ENCODE results near the gene PDLIM5. TPM values are rescaled to one million over a fixed set of nuclear protein-coding genes. Genes with fewer than 3 reads are reported as not detected.

The PDLIM5 gene
- total RNA-seq, 3 donors from 2014 or later (not counting 1 experiment from before 2014, with no cell fraction given), result 41.8 to 94.8 (median 50.5) TPM

DNA sequence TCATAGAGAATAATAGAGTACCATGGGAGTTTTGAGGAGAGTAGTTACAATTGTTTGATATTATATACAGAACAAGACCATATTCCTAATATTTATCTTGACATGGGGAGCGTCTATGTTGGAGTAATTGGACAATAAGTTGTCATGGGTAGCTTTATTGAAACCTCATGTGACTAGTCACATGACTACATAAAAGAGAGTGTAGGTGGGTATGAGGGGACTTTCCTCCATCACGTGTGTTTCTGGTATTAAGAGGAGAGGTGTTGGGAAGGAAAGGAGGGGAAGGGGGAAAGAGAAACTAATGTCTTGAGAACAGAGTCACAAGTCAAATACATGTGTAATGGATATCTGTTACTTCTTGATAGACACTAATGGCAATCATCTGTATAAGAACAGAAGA is 33.1 kb downstream of the PDLIM5 start:
- no peak overlapping the region for H3K27ac ChIP-seq (ENCODE audit: low read length)
- Mint-ChIP-seq H3K27me3 (ENCODE audit: low read depth in 2 of 2) (no peaks in the 10 kb centered on the region), H3K4me1 (peaks cover 5 to 24% of the 10 kb centered on the region in 2 donors), H3K4me3 (no peak overlapping the region), H3K9me3 (no peaks in the 10 kb centered on the region), H3K27ac (no peak overlapping the region), H3K36me3 (no peaks in the 10 kb centered on the region)
- peaks cover 2% of the 10 kb centered on the region for H3K36me3 ChIP-seq (ENCODE audit: control insufficient read depth, insufficient read depth, low read length)
- intact Hi-C loops (cut with micrococcal nuclease), result no loop called here
- WGBS (ENCODE audit: insufficient coverage), result 63% methylated on average over 1 of the region's 2 CpGs
- no peaks in the 10 kb centered on the region for H3K4me1 ChIP-seq (ENCODE audit: control insufficient read depth, insufficient read depth, low read length)
- H3K4me3 ChIP-seq (ENCODE audit: low read length), result no peak overlapping the region
- no peaks in the 10 kb centered on the region for H3K9me3 ChIP-seq (ENCODE audit: control insufficient read depth, insufficient read depth, low read length)
- ATAC-seq (no peak), DNase-seq (no peak)
- TF ChIP-seq, protein P1, sequence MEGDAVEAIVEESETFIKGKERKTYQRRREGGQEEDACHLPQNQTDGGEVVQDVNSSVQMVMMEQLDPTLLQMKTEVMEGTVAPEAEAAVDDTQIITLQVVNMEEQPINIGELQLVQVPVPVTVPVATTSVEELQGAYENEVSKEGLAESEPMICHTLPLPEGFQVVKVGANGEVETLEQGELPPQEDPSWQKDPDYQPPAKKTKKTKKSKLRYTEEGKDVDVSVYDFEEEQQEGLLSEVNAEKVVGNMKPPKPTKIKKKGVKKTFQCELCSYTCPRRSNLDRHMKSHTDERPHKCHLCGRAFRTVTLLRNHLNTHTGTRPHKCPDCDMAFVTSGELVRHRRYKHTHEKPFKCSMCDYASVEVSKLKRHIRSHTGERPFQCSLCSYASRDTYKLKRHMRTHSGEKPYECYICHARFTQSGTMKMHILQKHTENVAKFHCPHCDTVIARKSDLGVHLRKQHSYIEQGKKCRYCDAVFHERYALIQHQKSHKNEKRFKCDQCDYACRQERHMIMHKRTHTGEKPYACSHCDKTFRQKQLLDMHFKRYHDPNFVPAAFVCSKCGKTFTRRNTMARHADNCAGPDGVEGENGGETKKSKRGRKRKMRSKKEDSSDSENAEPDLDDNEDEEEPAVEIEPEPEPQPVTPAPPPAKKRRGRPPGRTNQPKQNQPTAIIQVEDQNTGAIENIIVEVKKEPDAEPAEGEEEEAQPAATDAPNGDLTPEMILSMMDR (IDR thresholded peaks at IDR 0.05), result no peak
- H3K27me3 ChIP-seq (ENCODE audit: control insufficient read depth, insufficient read depth, low read length), result no peaks in the 10 kb centered on the region

DNA sequence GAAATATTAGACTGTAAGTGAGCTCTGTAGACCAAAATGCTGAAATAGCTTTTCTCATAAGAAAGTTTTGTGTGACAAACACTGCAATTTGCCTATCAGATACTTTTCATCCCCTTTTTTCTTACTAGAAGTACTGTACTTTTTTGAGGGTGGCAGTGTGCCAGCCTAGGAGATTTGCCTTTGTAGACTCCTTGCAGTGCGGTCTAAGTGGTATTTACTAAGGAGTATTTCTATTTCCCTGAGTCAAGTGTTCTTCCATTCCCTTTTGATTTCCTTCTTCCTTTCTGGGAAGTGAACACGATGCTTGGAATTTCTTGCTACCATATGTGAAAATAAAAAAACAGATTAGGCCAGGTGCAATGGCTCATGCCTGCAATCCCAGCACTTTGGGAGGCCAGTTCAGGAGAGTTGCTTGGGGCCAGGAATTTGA is 34.6 kb downstream of the PDLIM5 start:
- DNase-seq (no peak), ATAC-seq (no peak)
- H3K27me3 ChIP-seq (ENCODE audit: control insufficient read depth, insufficient read depth, low read length), result no peaks in the 10 kb centered on the region
- no peak overlapping the region for H3K27ac ChIP-seq (ENCODE audit: low read length)
- H3K4me3 ChIP-seq (ENCODE audit: low read length), result no peak overlapping the region
- WGBS (ENCODE audit: insufficient coverage), result 67% methylated on average over 2 of the region's 2 CpGs
- Mint-ChIP-seq H3K4me3 (no peak overlapping the region), H3K36me3 (no peaks in the 10 kb centered on the region), H3K27me3 (ENCODE audit: low read depth in 2 of 2) (no peaks in the 10 kb centered on the region), H3K9me3 (no peaks in the 10 kb centered on the region), H3K4me1 (peaks cover 0 to 17% of the 10 kb centered on the region in 2 donors), H3K27ac (no peak overlapping the region)
- intact Hi-C loops (cut with micrococcal nuclease), result no loop called here
- peaks cover 2% of the 10 kb centered on the region for H3K36me3 ChIP-seq (ENCODE audit: control insufficient read depth, insufficient read depth, low read length)
- no peaks in the 10 kb centered on the region for H3K4me1 ChIP-seq (ENCODE audit: control insufficient read depth, insufficient read depth, low read length)
- TF ChIP-seq, protein P1 (IDR thresholded peaks at IDR 0.05), result no peak
- no peaks in the 10 kb centered on the region for H3K9me3 ChIP-seq (ENCODE audit: control insufficient read depth, insufficient read depth, low read length)

DNA sequence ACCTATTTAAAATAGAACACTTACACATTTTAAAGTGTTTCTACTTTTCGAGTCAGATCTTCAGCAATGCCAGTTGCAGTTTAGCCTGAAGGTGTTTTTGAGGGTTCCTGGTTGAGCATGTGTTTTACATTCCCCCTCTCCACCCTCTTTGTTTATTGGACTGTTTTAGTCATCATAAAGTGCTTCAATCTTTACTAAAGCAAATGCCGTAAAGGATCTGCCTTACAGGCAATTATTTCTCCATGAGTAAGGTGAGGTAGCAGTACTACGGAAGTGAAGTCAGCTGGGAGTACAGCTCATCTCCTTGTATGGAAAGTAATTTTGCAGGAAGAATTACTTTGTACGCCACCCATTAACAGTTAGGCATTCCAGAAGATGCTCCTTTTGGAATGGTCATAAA is 36.9 kb downstream of the PDLIM5 start:
- DNase-seq (no peak), ATAC-seq (no peak)
- Histone ChIP-seq H3K4me1 (ENCODE audit: control insufficient read depth, insufficient read depth, low read length) (no peaks in the 10 kb centered on the region), H3K27me3 (ENCODE audit: control insufficient read depth, insufficient read depth, low read length) (no peaks in the 10 kb centered on the region), H3K9me3 (ENCODE audit: control insufficient read depth, insufficient read depth, low read length) (no peaks in the 10 kb centered on the region), H3K4me3 (ENCODE audit: low read length) (no peak overlapping the region), H3K27ac (ENCODE audit: low read length) (no peak overlapping the region), H3K36me3 (ENCODE audit: control insufficient read depth, insufficient read depth, low read length) (peaks cover 2% of the 10 kb centered on the region)
- Mint-ChIP-seq H3K4me1 (peaks cover 0 to 17% of the 10 kb centered on the region in 2 donors), H3K4me3 (no peak overlapping the region), H3K36me3 (no peaks in the 10 kb centered on the region), H3K27ac (no peak overlapping the region), H3K27me3 (ENCODE audit: low read depth in 2 of 2) (no peaks in the 10 kb centered on the region), H3K9me3 (no peaks in the 10 kb centered on the region)
- intact Hi-C loops (cut with micrococcal nuclease), result no loop called here
- TF ChIP-seq, protein P1 (IDR thresholded peaks at IDR 0.05), result no peak
- 96% methylated on average over 3 of the region's 4 CpGs for WGBS (ENCODE audit: insufficient coverage)

DNA sequence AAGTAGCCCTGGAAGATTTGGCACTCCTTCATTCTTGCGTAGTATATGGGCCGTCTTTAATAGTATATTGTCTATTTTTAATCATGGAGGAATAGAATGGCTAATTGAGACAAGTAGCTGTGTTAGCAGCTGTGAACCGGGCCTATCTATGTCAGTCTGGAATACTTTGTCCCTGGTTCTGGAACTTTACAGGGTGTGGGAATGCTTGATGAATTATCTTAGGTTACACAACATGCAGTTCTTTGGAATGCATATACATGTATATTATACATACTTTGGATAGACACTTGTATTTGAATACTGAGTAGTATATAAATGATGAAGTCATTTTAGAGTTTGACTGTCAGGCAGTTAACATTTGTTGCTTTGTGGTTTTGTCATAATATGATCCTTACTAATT is 37.4 kb downstream of the PDLIM5 start:
- no peak for ATAC-seq

More for the DNA sequence above, 37.4 kb downstream of the PDLIM5 start:
- no peak overlapping the region for H3K27ac Mint-ChIP-seq
- H3K27ac ChIP-seq (ENCODE audit: low read length), result no peak overlapping the region
- no peak overlapping the region for H3K4me3 Mint-ChIP-seq
- no peaks in the 10 kb centered on the region for H3K9me3 ChIP-seq (ENCODE audit: control insufficient read depth, insufficient read depth, low read length)
- H3K27me3 ChIP-seq (ENCODE audit: control insufficient read depth, insufficient read depth, low read length), result no peaks in the 10 kb centered on the region
- H3K4me1 Mint-ChIP-seq, result peaks cover 0 to 17% of the 10 kb centered on the region in 2 donors
- no peaks in the 10 kb centered on the region for H3K36me3 Mint-ChIP-seq
- 98% methylated on average over 3 of the region's 3 CpGs for WGBS (ENCODE audit: insufficient coverage)
- no peaks in the 10 kb centered on the region for H3K27me3 Mint-ChIP-seq (ENCODE audit: low read depth in 2 of 2)
- H3K36me3 ChIP-seq (ENCODE audit: control insufficient read depth, insufficient read depth, low read length), result peaks cover 2% of the 10 kb centered on the region
- H3K4me3 ChIP-seq (ENCODE audit: low read length), result no peak overlapping the region
- intact Hi-C loops (cut with micrococcal nuclease), result no loop called here
- H3K9me3 Mint-ChIP-seq, result no peaks in the 10 kb centered on the region
- TF ChIP-seq, protein P1 (IDR thresholded peaks at IDR 0.05), result no peak
- DNase-seq, result no peak
- no peaks in the 10 kb centered on the region for H3K4me1 ChIP-seq (ENCODE audit: control insufficient read depth, insufficient read depth, low read length)

All from natural killer cell (primary cell).